ENCODE data around the gene METRNL.
A peak's percentile ranks its signal among the peaks of the same experiment; 100 is the strongest.
"Not testable (repeated sequence)": the region's sequence is repeated elsewhere in the genome, so short reads cannot be mapped to it uniquely, and the experiment has no call there.

METRNL gene

GRCh38 chr17:83118071-83118841 is 38.8 kb downstream of the METRNL start:
- peaks cover 7% of the 10 kb centered on the region for H3K4me1 ChIP-seq (ENCODE audit: low read length)
- peaks cover 49% of the 10 kb centered on the region for H3K27me3 ChIP-seq (ENCODE audit: low read depth, low read length)
- H3K36me3 ChIP-seq (replicated peaks; ENCODE audit: low read depth, low read length): no peaks in the 10 kb centered on the region
- no peak for TF ChIP-seq EZH2phosphoT487 (IDR thresholded peaks at IDR 0.05; ENCODE audit: low read depth)
- TF ChIP-seq CTCF (IDR thresholded peaks at IDR 0.05; ENCODE audit: low read depth, low read length): no peak
- H3K27ac ChIP-seq (ENCODE audit: low read length): no peak overlapping the region
- no peaks in the 10 kb centered on the region for H3K9me3 ChIP-seq (ENCODE audit: insufficient read depth, low read length)
- no peaks in the 10 kb centered on the region; the same call in 1 of the 2 replicates for H4K20me1 ChIP-seq (ENCODE audit: insufficient read depth, low read length)
- no peak overlapping the region for H2AFZ ChIP-seq (ENCODE audit: low read depth, low read length)
- H3K79me2 ChIP-seq (ENCODE audit: low read length): no peaks in the 10 kb centered on the region
- H3K4me2 ChIP-seq (ENCODE audit: low read length): no peak overlapping the region
- H3K9ac ChIP-seq (ENCODE audit: low read length): no peak overlapping the region
- H3K4me3 ChIP-seq (ENCODE audit: low read length): no peak overlapping the region

- Histone ChIP-seq H4K20me1 (ENCODE audit: insufficient read depth, low read length) (peaks cover under 1% of the 10 kb centered on the region; the same call in 1 of the 2 replicates), H3K27ac (ENCODE audit: low read length) (no peak overlapping the region), H3K36me3 (replicated peaks; ENCODE audit: low read depth, low read length) (no peaks in the 10 kb centered on the region), H3K9me3 (ENCODE audit: insufficient read depth, low read length) (no peaks in the 10 kb centered on the region), H2AFZ (ENCODE audit: low read depth, low read length) (no peak overlapping the region), H3K4me3 (ENCODE audit: low read length) (peak overlapping the region; percentile 53; the same call in 1 of the 2 replicates), H3K9ac (ENCODE audit: low read length) (no peak overlapping the region), H3K27me3 (ENCODE audit: low read depth, low read length) (peaks cover 51% of the 10 kb centered on the region), H3K4me1 (ENCODE audit: low read length) (peaks cover 7% of the 10 kb centered on the region), H3K4me2 (ENCODE audit: low read length) (peak overlapping the region; percentile 85), H3K79me2 (ENCODE audit: low read length) (no peaks in the 10 kb centered on the region)
- TF ChIP-seq EZH2phosphoT487 (IDR thresholded peaks at IDR 0.05; ENCODE audit: low read depth): no peak
- TF ChIP-seq CTCF (IDR thresholded peaks at IDR 0.05; ENCODE audit: low read depth, low read length): no peak
Observed at GRCh38 chr17:83119987-83120864, 40.8 kb downstream of the METRNL start.

DNA sequence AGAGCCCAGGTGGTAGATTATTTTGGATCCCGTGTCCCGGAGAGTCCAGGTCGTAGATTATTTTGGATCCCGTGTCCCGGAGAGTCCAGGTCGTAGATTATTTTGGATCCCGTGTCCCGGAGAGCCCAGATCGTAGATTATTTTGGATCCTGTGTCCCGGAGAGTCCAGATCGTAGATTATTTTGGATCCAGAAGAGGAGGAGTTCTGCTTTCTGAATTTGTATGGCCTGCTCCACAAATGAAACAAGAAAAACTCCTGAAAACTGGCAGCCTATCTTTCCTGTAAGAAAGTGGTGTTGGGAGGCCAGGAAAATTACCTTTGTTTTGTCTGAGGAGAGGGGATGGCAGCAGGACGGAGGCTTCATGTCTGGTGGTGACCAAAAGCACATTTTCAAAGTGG is 42.1 kb downstream of the METRNL start:
- peaks cover 61% of the 10 kb centered on the region for H3K27me3 ChIP-seq (ENCODE audit: low read depth, low read length)
- not testable (repeated sequence) for H3K4me3 ChIP-seq (ENCODE audit: low read length); H3K9ac ChIP-seq (ENCODE audit: low read length); H3K4me2 ChIP-seq (ENCODE audit: low read length); H2AFZ ChIP-seq (ENCODE audit: low read depth, low read length); H3K9me3 ChIP-seq (ENCODE audit: insufficient read depth, low read length); H3K4me1 ChIP-seq (ENCODE audit: low read length); H4K20me1 ChIP-seq (ENCODE audit: insufficient read depth, low read length); H3K36me3 ChIP-seq (replicated peaks; ENCODE audit: low read depth, low read length); H3K79me2 ChIP-seq (ENCODE audit: low read length); H3K27ac ChIP-seq (ENCODE audit: low read length)

DNA sequence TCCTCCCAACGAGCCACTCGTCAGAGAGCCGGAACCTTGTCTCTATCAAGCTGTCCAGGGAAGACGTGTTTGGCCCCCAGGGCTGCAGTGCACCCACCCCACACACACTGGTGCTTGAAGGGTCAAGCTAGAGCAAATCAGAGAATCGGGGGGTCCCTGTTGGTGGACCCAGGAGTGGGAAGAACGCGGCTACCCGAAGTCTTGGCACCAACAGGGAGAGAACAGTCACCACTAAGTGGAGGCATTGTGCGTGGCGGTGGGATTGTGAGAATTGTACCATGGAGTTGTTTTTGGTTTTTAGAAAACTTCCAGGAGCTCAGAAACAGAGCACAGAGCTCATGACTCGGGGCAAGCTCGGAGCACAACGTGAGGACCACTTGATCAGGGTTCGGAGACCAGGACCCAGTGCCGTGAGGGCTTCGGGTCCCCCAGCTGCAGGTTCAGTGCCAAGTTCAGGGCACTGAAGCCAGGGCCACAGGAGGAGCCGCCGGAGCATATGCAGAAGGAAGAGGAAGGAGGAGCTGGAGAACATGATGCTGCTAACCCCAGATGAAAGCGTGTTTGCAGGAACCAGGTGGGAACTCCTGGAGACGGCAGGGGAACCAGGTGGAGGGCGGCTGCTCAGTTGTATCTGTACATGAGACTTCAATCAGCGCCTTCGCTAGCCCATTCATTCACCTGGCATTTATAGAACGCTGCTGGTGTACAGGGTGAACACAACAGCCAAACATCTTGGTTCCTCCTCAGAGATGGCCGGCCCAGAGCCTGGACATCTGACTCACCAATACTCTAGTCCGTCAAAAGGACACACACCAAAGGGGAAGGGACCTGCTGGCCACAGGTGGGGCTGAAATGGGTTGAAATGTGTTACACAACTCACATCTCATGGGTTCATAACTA is 42.8 kb downstream of the METRNL start:
- no peaks in the 10 kb centered on the region for H3K79me2 ChIP-seq (ENCODE audit: low read length)
- H2AFZ ChIP-seq (ENCODE audit: low read depth, low read length): no peak overlapping the region
- no peak overlapping the region for H3K4me3 ChIP-seq (ENCODE audit: low read length)
- H3K27me3 ChIP-seq (ENCODE audit: low read depth, low read length): peaks cover 55% of the 10 kb centered on the region
- no peaks in the 10 kb centered on the region for H3K9me3 ChIP-seq (ENCODE audit: insufficient read depth, low read length)
- H3K36me3 ChIP-seq (replicated peaks; ENCODE audit: low read depth, low read length): no peaks in the 10 kb centered on the region
- peaks cover 3% of the 10 kb centered on the region; the same call in 1 of the 2 replicates for H4K20me1 ChIP-seq (ENCODE audit: insufficient read depth, low read length)
- H3K4me1 ChIP-seq (ENCODE audit: low read length): peaks cover 7% of the 10 kb centered on the region
- H3K27ac ChIP-seq (ENCODE audit: low read length): no peak overlapping the region
- H3K9ac ChIP-seq (ENCODE audit: low read length): no peak overlapping the region
- H3K4me2 ChIP-seq (ENCODE audit: low read length): no peak overlapping the region
- TF ChIP-seq EZH2phosphoT487 (IDR thresholded peaks at IDR 0.05; ENCODE audit: low read depth) (no peak), CTCF (IDR thresholded peaks at IDR 0.05; ENCODE audit: low read depth, low read length) (no peak)
